AG09309 (cell line): ENCODE data around the gene PRKCH.

Source experiments
- DNase-seq: peaks from one replicate; pipeline ENCODE4 v3.0.0-alpha.2; 2010; ENCODE audit warnings: low read depth
- H3K4me3 ChIP-seq: 2 replicates; pipeline ENCODE4 v1.5.1; 2011; ENCODE audit warnings: mild to moderate bottlenecking, low read depth, low read length, moderate library complexity; ENCODE audit not compliant: control insufficient read depth
- TF ChIP-seq, protein P1 (sequence below): IDR thresholded peaks from 2 replicates; pipeline ENCODE4 v1.5.1; 2011; ENCODE audit warnings: mild to moderate bottlenecking, low read depth, low read length, inconsistent platforms; ENCODE audit not compliant: insufficient read depth, control insufficient read depth; ENCODE audit errors: missing control alignments

PRKCH gene

DNA sequence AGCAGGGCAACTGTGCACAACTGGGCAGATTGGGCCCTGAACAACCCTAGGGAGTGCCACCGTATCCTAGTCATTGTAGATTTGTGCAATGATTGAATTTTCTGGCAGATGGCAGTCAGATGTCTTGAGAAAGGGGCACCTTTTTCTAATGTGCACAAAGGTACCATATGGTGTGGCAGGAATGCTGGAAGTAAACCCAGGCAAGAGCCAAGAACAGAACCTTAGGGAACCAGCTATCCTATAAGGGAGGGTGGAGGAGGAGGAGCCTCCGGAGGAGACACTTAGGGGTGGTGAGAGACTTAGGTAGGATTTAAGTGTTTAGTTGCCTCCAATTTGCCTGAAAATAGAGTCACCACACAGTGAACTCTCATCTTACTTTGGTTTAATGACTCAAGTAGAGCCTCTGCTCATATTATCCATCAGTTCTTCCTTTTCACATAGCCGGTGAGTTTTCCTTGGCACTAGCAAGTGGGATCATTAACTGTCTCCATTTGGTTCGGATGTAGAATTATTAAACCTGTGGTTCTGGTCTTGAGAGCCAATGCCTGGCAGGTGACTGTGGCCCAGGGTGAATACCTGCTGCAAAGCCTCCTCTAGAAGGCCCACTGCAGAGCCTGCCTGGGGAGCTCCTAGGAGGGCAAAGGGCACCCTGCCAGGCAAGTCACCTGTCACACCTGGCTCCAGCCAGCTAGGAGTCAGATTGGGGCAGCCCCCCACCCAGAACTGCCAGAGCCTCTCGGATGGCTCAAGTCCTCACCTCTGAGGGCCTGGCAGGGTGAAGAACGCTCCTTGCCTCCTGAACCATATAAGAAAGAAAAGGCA lies 189.6 kb downstream of the PRKCH start:
- no peak overlapping the region for H3K4me3 ChIP-seq
- TF ChIP-seq, protein P1, sequence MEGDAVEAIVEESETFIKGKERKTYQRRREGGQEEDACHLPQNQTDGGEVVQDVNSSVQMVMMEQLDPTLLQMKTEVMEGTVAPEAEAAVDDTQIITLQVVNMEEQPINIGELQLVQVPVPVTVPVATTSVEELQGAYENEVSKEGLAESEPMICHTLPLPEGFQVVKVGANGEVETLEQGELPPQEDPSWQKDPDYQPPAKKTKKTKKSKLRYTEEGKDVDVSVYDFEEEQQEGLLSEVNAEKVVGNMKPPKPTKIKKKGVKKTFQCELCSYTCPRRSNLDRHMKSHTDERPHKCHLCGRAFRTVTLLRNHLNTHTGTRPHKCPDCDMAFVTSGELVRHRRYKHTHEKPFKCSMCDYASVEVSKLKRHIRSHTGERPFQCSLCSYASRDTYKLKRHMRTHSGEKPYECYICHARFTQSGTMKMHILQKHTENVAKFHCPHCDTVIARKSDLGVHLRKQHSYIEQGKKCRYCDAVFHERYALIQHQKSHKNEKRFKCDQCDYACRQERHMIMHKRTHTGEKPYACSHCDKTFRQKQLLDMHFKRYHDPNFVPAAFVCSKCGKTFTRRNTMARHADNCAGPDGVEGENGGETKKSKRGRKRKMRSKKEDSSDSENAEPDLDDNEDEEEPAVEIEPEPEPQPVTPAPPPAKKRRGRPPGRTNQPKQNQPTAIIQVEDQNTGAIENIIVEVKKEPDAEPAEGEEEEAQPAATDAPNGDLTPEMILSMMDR = no peak
- no peak for DNase-seq

DNA sequence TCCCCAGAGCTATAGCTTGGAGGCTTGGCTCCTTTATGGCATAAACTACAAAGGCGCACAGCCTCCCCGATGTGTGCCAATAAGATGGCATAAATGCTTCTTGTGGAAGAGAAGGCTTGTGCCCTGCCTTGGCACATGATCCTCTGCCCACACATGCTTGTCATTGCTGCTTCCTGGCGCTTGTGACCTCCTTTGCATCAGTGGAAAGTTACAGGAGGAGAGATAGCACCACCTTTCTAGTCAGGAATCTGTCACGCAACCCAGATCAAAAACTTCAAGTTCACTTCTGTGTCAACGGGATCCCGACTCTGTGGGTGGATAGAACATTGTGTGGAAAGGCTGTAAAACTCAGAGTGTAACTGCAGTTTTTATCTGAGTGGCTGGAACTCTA lies 190.2 kb downstream of the PRKCH start:
- no peak overlapping the region for H3K4me3 ChIP-seq
- no peak for DNase-seq
- TF ChIP-seq, protein P1 = no peak

DNA sequence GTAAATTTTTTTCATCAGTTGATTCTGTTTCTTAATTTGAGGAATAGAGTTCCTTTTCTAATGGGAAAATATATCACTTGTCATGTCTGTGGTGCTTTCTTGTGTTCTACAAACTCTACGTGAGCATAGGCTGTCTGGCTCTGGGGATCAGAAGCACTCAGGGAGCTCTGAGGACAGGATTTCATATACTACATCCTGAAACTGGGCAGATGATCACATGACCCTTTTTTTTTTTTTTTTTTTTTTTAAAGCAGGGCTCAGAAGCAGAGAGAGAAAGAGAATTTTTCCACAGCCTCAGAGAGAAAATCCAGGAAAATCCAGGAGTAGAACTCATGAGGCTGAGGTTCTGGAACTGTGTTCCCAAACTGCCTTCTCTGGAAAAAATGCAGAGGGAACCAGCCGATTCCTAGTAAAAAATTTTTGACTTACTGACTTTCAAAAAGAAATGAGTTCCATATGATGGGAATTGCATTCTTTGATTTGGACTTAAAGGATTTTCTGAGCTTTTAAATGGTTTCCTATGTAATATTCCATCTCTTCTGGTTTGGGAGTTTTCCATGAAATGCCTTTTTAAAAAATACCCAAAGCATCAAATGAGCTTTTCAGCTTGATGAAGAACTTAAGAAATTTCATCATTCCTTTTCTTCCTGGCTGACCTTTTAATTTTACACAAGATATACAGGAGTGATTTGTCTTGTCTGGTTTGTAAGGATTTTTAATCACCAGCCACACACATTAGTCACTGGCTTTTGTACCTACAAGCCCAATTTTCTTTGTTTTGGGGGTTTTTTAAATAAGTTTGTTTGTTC lies 190.9 kb downstream of the PRKCH start:
- no peak overlapping the region for H3K4me3 ChIP-seq
- peak; percentile 96 for DNase-seq
- TF ChIP-seq, protein P1 = no peak

DNA sequence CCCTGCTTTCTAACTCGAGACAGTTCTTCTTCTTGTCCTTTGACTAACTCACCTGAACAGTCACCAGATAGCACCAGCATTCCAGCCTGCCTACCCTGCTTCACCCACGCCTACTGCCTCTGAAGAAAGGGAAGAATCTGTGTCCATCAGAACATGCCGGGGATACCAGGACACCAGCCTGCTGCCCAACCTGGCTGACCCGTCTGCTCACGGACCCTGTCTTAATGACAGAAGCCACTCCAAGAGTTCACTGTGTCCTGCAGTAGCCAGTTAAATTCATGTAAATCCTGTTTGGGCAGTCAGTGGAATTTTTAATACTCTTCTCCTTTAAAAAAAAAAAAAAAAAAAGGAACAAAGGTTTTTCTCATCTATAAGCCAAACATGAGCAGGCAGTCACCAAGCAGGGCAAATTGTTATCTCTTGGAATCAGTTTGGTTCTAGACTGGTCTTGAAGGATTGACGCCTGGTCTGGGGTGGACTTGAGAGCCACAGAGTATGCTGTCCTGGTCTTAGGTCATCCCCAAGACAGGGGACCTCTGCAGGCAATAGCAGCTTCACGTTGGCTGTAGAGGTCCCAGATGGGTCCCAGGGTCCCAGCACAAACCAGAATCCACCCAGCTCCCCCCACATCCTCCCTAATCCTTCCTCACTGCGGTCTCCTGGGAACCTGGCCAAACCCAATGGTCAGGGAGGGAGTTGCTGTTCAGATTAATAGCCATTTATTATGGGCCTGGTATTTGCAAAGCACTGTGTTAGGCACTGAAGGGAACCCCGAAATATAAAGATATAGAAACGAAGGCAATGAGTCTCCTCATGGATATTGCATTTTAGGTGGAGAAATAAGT lies 192.8 kb downstream of the PRKCH start:
- H3K4me3 ChIP-seq = no peak overlapping the region
- TF ChIP-seq, protein P1 = no peak
- DNase-seq = no peak

DNA sequence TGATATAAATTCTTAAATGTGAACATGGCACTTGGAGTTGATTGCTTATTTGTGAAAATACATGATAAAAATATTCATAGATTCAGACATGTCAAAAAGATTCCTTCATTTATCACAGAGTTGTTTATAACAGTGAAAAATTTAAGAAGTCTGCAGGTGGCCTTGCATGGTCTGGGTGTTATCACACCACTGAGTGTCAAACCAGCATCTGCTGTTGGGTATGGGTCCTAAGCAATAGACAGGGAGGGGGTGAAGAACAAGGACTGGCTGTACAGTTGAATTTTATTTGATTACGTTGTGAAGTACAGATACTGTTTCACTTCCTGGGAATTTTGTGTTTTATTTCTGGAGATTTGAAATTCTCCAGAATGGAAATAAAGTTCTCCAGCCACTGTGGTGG lies 193.5 kb downstream of the PRKCH start:
- no peak for DNase-seq
- H3K4me3 ChIP-seq = no peak overlapping the region
- TF ChIP-seq, protein P1 = no peak

DNA sequence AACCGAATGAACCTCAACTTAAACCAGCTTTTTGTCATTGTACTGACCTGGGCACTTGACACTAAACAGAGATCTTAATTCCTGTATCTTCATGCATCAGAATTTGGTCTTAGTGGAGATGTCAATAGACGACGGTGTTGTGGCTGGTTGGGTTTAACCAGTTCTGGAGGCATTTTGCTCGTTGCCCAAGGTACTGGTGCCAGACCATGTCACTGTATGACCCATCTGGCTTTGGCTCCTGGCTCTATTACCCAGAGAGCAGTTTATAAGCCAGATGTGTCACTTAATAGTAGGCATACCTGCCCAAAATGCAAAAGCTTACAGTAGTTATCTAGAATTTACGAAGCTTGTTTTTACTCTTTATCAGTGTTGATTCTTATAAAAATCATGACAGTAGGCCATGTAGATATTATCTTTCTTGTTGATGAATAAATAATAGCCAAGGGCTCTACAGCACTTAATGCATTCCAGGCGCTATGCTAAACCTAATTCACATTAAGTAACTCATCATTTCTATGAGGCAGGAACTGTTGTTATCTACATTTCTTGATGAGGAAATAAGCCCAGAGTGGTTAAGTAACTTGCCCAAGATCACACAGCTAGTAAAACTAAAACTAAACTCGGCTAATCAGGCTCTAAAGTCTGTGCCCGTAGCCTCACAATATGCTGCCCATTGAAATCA lies 194.2 kb downstream of the PRKCH start:
- TF ChIP-seq, protein P1 = no peak
- DNase-seq = no peak
- H3K4me3 ChIP-seq = no peak overlapping the region
